KOPT-K1 (cell line): ENCODE data around the gene CCDC146.

Experiments
- H3K27ac ChIP-seq: fragments of 200-600 bp; sonication (generic); 2 replicates; pipeline ENCODE4 v1.5.1; 2016; ENCODE audit warnings: antibody characterized with exemption, mild to moderate bottlenecking, low read depth, low read length; ENCODE audit not compliant: poor library complexity, severe bottlenecking
- H3K36me3 ChIP-seq: fragments of 200-600 bp; sonication (generic); 2 replicates; pipeline ENCODE4 v1.5.1; 2017; ENCODE audit warnings: antibody characterized with exemption, mild to moderate bottlenecking, low read length, moderate library complexity; ENCODE audit not compliant: insufficient read depth
- H3K9me3 ChIP-seq: fragments of 200-600 bp; sonication (generic); 2 replicates; pipeline ENCODE4 v1.5.1; 2017; ENCODE audit warnings: antibody characterized with exemption, low read length, mild to moderate bottlenecking; ENCODE audit not compliant: insufficient read depth, poor library complexity, severe bottlenecking

The CCDC146 gene

GRCh38 chr7:77242068-77242467, 119.7 kb downstream of the CCDC146 start:
- H3K9me3 ChIP-seq: no peaks in the 10 kb centered on the region
- no peak overlapping the region for H3K27ac ChIP-seq
- H3K36me3 ChIP-seq: no peaks in the 10 kb centered on the region

- Histone ChIP-seq H3K9me3 (no peaks in the 10 kb centered on the region), H3K36me3 (no peaks in the 10 kb centered on the region), H3K27ac (peak overlapping the region; percentile 12)
Measured at GRCh38 chr7:77242554-77242953, 120.1 kb downstream of the CCDC146 start.

GRCh38 chr7:77244222-77244934, 122.0 kb downstream of the CCDC146 start:
- Histone ChIP-seq H3K27ac (no peak overlapping the region), H3K9me3 (no peaks in the 10 kb centered on the region), H3K36me3 (no peaks in the 10 kb centered on the region)

GRCh38 chr7:77245015-77245755, 122.8 kb downstream of the CCDC146 start:
- H3K9me3 ChIP-seq: no peaks in the 10 kb centered on the region
- H3K27ac ChIP-seq: no peak overlapping the region
- no peaks in the 10 kb centered on the region for H3K36me3 ChIP-seq

- H3K36me3 ChIP-seq: no peaks in the 10 kb centered on the region
- no peak overlapping the region for H3K27ac ChIP-seq
- H3K9me3 ChIP-seq: no peaks in the 10 kb centered on the region
Measured at GRCh38 chr7:77246026-77246640, 123.7 kb downstream of the CCDC146 start.

- Histone ChIP-seq H3K36me3 (no peaks in the 10 kb centered on the region), H3K9me3 (no peaks in the 10 kb centered on the region), H3K27ac (no peak overlapping the region)
Measured at GRCh38 chr7:77247206-77247850, 124.9 kb downstream of the CCDC146 start.

- Histone ChIP-seq H3K36me3 (no peaks in the 10 kb centered on the region), H3K9me3 (no peaks in the 10 kb centered on the region), H3K27ac (no peak overlapping the region)
Measured at GRCh38 chr7:77248154-77248553, 125.7 kb downstream of the CCDC146 start.

- no peaks in the 10 kb centered on the region for H3K36me3 ChIP-seq
- no peaks in the 10 kb centered on the region for H3K9me3 ChIP-seq
- H3K27ac ChIP-seq: no peak overlapping the region
Measured at GRCh38 chr7:77252506-77252905, 130.1 kb downstream of the CCDC146 start.

GRCh38 chr7:77253151-77253550, 130.7 kb downstream of the CCDC146 start:
- H3K9me3 ChIP-seq: no peaks in the 10 kb centered on the region
- H3K36me3 ChIP-seq: no peaks in the 10 kb centered on the region
- H3K27ac ChIP-seq: no peak overlapping the region

GRCh38 chr7:77254429-77254828, 132.0 kb downstream of the CCDC146 start:
- H3K36me3 ChIP-seq: no peaks in the 10 kb centered on the region
- H3K27ac ChIP-seq: no peak overlapping the region
- no peaks in the 10 kb centered on the region for H3K9me3 ChIP-seq

GRCh38 chr7:77254915-77255314, 132.5 kb downstream of the CCDC146 start:
- H3K9me3 ChIP-seq: no peaks in the 10 kb centered on the region
- no peak overlapping the region for H3K27ac ChIP-seq
- no peaks in the 10 kb centered on the region for H3K36me3 ChIP-seq

- no peaks in the 10 kb centered on the region for H3K36me3 ChIP-seq
- no peak overlapping the region for H3K27ac ChIP-seq
- H3K9me3 ChIP-seq: no peaks in the 10 kb centered on the region
Measured at GRCh38 chr7:77258014-77258413, 135.6 kb downstream of the CCDC146 start.

- no peaks in the 10 kb centered on the region for H3K9me3 ChIP-seq
- H3K27ac ChIP-seq: no peak overlapping the region
- no peaks in the 10 kb centered on the region for H3K36me3 ChIP-seq
Measured at GRCh38 chr7:77258593-77258992, 136.2 kb downstream of the CCDC146 start.

GRCh38 chr7:77262316-77262715, 139.9 kb downstream of the CCDC146 start:
- H3K27ac ChIP-seq: no peak overlapping the region
- no peaks in the 10 kb centered on the region for H3K9me3 ChIP-seq
- no peaks in the 10 kb centered on the region for H3K36me3 ChIP-seq

GRCh38 chr7:77265666-77266065, 143.3 kb downstream of the CCDC146 start:
- Histone ChIP-seq H3K9me3 (no peaks in the 10 kb centered on the region), H3K27ac (no peak overlapping the region), H3K36me3 (no peaks in the 10 kb centered on the region)
